Measurements from ENCODE around the gene ANKRD2.

Gene ANKRD2

DNA sequence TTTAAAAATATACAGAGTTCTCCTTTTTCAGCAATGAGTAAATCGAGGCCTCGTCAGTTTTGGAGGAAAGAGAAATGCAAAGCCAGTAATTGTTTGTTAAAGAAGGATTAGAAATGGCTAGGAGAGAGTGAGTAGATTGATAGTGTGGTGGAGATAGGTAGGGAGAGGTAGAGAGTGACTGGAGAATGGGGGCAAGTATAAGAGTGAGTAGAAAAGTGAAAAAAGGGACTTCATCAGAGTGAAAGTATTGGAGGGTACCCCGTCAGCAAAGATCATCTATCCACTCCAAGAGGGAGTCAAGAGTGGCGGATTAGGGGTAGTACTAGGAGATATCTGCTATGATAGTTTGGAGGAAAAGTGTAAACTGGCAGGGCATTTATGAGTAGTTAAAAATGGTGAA lies 9.2 kb upstream of the ANKRD2 start:
- Histone ChIP-seq H3K36me3 (ENCODE audit: control insufficient read depth, insufficient read depth, low read length) (0 out of 2 replicates have a peak, but pooled peaks cover 4% of the 10 kb centered on the region), H3K27me3 (ENCODE audit: control insufficient read depth, insufficient read depth, low read length) (no peaks in the 10 kb centered on the region), H3K4me1 (ENCODE audit: control insufficient read depth, insufficient read depth, low read length) (no peaks in the 10 kb centered on the region), H3K4me3 (ENCODE audit: low read depth, low read length) (no peak overlapping the region), H3K9ac (ENCODE audit: low read depth, low read length) (no peak overlapping the region), H3K9me3 (ENCODE audit: control insufficient read depth, insufficient read depth, low read length) (no peaks in the 10 kb centered on the region), H3K27ac (ENCODE audit: low read depth, low read length) (no peak overlapping the region)

DNA sequence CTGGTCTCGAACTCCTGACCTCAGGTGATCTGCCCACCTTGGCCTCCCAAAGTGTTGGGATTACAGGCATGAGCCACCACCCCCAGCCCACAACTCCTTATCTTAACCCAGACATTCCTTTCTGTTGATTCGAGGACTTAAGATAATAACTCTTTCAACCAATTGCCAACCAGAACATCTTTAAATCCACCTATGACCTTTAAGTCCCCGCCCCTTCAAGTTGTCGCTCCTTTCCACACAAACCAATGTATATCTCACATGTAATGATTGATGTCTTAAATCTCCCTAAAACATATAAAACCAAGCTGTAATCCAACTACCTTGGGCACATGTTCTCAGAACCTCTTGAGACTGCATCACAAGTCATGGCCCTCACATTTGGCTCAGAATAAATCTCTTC lies 7.8 kb upstream of the ANKRD2 start:
- Histone ChIP-seq H3K4me1 (ENCODE audit: control insufficient read depth, insufficient read depth, low read length) (no peaks in the 10 kb centered on the region), H3K9ac (ENCODE audit: low read depth, low read length) (no peak overlapping the region), H3K27ac (ENCODE audit: low read depth, low read length) (no peak overlapping the region), H3K4me3 (ENCODE audit: low read depth, low read length) (no peak overlapping the region), H3K27me3 (ENCODE audit: control insufficient read depth, insufficient read depth, low read length) (no peaks in the 10 kb centered on the region), H3K9me3 (ENCODE audit: control insufficient read depth, insufficient read depth, low read length) (no peaks in the 10 kb centered on the region), H3K36me3 (ENCODE audit: control insufficient read depth, insufficient read depth, low read length) (peaks cover 9% of the 10 kb centered on the region; the same call in 1 of the 2 replicates)

DNA sequence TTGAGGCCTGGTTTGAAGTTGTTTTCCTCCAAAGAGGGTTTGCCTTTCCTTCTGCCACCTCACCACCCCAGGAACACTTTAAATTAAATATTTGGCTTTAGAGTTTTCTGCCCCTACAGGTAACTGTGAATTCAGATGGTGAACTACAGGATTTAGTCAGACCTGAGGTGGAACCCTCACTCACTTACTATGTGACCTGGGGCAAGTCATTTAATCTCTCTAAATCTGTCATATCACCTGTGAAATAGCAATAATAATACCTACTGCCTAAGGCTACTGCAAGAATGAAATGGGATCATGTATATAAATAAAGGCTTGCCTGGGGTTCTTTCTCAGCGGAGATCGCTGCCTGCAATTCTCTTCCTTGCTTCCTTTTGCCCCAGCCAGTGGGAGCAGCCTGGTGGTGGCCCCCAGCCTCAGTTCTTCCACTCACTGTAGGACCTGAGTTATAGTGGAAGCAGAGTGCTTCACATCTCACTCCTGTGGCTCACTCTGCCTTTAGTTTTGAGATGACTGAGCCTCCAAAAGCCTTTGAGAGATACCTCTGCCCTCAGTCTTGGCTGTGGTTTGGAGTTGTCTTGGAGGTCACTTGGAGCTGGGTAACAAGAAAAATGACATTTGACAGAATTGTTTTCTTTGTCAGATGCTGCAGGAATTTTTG lies 6.1 kb upstream of the ANKRD2 start:
- Histone ChIP-seq H3K9ac (ENCODE audit: low read depth, low read length) (no peak overlapping the region), H3K4me1 (ENCODE audit: control insufficient read depth, insufficient read depth, low read length) (no peaks in the 10 kb centered on the region), H3K4me3 (ENCODE audit: low read depth, low read length) (no peak overlapping the region), H3K27me3 (ENCODE audit: control insufficient read depth, insufficient read depth, low read length) (no peaks in the 10 kb centered on the region), H3K9me3 (ENCODE audit: control insufficient read depth, insufficient read depth, low read length) (no peaks in the 10 kb centered on the region), H3K27ac (ENCODE audit: low read depth, low read length) (no peak overlapping the region), H3K36me3 (ENCODE audit: control insufficient read depth, insufficient read depth, low read length) (peaks cover 16% of the 10 kb centered on the region)

DNA sequence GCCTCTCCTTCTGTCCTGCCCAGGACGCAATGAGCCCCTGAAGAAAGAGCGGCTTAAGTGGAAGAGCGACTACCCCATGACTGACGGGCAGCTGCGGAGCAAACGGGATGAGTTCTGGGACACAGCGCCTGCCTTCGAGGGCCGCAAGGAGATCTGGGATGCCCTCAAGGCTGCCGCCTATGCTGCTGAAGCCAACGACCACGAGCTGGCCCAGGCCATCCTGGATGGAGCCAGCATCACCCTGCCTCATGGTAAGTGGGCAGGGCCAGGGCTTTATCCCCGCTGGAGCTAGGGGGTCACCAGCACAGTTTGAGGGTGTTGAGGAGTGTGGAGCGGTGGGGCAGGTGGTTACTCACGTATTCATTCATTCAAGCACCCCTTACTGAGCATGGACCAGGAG lies 4.7 kb upstream of the ANKRD2 start:
- Histone ChIP-seq H3K4me3 (ENCODE audit: low read depth, low read length) (no peak overlapping the region), H3K9me3 (ENCODE audit: control insufficient read depth, insufficient read depth, low read length) (no peaks in the 10 kb centered on the region), H3K27me3 (ENCODE audit: control insufficient read depth, insufficient read depth, low read length) (no peaks in the 10 kb centered on the region), H3K9ac (ENCODE audit: low read depth, low read length) (no peak overlapping the region), H3K27ac (ENCODE audit: low read depth, low read length) (no peak overlapping the region), H3K4me1 (ENCODE audit: control insufficient read depth, insufficient read depth, low read length) (no peaks in the 10 kb centered on the region), H3K36me3 (ENCODE audit: control insufficient read depth, insufficient read depth, low read length) (peaks cover 16% of the 10 kb centered on the region)

DNA sequence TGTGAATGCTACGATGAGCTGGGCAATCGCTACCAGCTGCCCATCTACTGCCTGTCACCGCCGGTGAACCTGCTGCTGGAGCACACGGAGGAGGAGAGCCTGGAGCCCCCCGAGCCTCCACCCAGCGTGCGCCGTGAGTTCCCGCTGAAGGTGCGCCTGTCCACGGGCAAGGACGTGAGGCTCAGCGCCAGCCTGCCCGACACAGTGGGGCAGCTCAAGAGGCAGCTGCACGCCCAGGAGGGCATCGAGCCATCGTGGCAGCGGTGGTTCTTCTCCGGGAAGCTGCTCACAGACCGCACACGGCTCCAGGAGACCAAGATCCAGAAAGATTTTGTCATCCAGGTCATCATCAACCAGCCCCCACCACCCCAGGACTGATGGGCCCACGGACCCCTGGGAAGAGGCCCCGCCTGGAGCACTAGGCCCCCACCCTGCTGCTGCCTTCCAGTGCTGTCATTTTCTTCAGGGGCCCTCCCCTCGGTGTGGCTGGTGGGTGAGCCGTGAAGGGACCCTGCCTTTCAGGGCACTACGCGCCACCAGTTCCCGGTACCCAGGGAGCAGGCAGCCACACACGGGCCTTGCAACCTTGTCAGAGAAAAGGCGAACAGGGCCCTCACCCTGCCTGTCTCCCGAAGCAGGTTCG lies 2.3 kb upstream of the ANKRD2 start:
- peaks cover 16% of the 10 kb centered on the region for H3K36me3 ChIP-seq (ENCODE audit: control insufficient read depth, insufficient read depth, low read length)
- no peak overlapping the region for H3K4me3 ChIP-seq (ENCODE audit: low read depth, low read length)
- H3K4me1 ChIP-seq (ENCODE audit: control insufficient read depth, insufficient read depth, low read length), result peaks cover 10% of the 10 kb centered on the region
- no peak overlapping the region for H3K27ac ChIP-seq (ENCODE audit: low read depth, low read length)
- H3K27me3 ChIP-seq (ENCODE audit: control insufficient read depth, insufficient read depth, low read length), result no peaks in the 10 kb centered on the region
- H3K9ac ChIP-seq (ENCODE audit: low read depth, low read length), result no peak overlapping the region
- no peaks in the 10 kb centered on the region for H3K9me3 ChIP-seq (ENCODE audit: control insufficient read depth, insufficient read depth, low read length)

DNA sequence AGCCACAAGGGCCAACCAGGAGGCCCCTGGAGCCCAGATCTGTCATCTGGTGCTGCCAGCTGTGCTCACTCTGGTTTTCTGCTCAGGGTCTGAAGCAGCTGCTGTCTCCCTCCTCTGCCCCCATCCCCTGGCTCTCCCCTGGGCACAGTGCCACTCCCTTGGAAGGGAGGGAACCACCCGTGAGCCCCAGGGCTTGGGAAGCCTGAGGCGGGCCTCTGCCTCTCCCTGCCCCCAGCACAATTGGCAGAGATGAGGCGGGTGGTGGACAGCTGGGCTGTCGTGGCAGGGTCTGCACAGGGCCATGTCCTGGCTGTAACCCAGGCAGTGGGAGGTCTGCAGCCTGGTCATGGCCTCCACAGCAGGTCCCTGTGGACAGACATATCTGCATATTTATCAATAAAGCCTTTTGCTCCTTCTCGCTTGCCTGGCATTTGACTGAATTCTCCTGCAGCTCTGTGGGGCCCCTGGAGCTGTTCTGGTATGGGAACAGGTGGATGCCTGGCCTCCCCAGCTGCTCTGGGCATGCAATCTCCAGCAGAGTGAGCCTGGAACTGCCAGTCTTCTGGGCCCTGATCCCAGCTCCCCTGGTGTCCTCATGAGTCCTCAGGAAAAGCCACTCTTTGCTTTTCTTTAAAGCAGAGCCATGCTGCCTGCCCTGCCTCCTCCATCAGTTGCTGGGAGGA lies 1.6 kb upstream of the ANKRD2 start:
- Histone ChIP-seq H3K27me3 (ENCODE audit: control insufficient read depth, insufficient read depth, low read length) (no peaks in the 10 kb centered on the region), H3K9me3 (ENCODE audit: control insufficient read depth, insufficient read depth, low read length) (no peaks in the 10 kb centered on the region), H3K9ac (ENCODE audit: low read depth, low read length) (no peak overlapping the region), H3K27ac (ENCODE audit: low read depth, low read length) (no peak overlapping the region), H3K4me1 (ENCODE audit: control insufficient read depth, insufficient read depth, low read length) (peaks cover 10% of the 10 kb centered on the region), H3K36me3 (ENCODE audit: control insufficient read depth, insufficient read depth, low read length) (peaks cover 16% of the 10 kb centered on the region), H3K4me3 (ENCODE audit: low read depth, low read length) (no peak overlapping the region)

DNA sequence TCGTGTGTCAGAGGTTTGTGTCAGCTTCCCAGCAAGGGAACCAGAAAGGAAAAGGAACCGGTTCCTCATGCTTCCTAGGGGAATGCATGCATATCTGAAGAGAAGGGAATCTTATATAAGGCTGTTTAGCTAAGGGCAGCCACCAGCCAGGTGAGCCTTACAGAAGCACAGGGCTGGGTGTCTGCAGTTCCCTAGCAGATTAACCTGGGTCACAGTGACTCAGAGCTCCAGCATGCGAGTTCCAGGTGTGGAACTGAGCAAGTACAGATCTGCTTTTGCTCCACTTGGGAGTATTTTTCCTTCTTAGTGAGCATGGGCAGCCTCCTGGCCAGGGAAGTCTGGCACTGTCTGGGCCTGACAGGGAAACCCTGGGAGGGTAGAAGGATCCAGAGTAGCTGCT lies 957 bp upstream of the ANKRD2 start:
- Histone ChIP-seq H3K9me3 (ENCODE audit: control insufficient read depth, insufficient read depth, low read length) (no peaks in the 10 kb centered on the region), H3K4me1 (ENCODE audit: control insufficient read depth, insufficient read depth, low read length) (peaks cover 10% of the 10 kb centered on the region), H3K36me3 (ENCODE audit: control insufficient read depth, insufficient read depth, low read length) (peaks cover 16% of the 10 kb centered on the region), H3K4me3 (ENCODE audit: low read depth, low read length) (no peak overlapping the region), H3K27me3 (ENCODE audit: control insufficient read depth, insufficient read depth, low read length) (no peaks in the 10 kb centered on the region), H3K9ac (ENCODE audit: low read depth, low read length) (no peak overlapping the region), H3K27ac (ENCODE audit: low read depth, low read length) (peak overlapping the region; percentile 50)

DNA sequence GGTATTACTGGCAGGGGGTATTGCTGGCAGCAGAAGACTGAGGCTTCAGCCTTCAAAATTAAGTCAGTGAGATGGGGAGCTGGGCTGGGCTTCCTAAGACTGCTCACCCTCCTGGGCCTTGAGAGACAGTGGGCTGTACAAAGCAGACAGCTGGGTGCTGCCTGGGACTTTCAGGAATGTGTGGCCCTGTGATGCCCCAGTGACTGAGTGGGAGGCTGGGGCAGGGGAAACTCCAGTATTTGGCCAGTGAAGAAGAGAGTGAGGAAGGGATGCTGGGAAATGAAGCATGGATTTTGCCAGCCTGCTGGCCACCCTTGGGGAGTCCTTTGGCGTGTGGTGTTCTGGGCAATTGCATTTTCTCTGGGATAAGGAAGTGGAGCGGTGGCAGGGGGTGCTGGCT lies 442 bp downstream of the ANKRD2 start:
- peaks cover 10% of the 10 kb centered on the region for H3K4me1 ChIP-seq (ENCODE audit: control insufficient read depth, insufficient read depth, low read length)
- no peaks in the 10 kb centered on the region for H3K9me3 ChIP-seq (ENCODE audit: control insufficient read depth, insufficient read depth, low read length)
- H3K27me3 ChIP-seq (ENCODE audit: control insufficient read depth, insufficient read depth, low read length), result no peaks in the 10 kb centered on the region
- no peak overlapping the region for H3K4me3 ChIP-seq (ENCODE audit: low read depth, low read length)
- H3K36me3 ChIP-seq (ENCODE audit: control insufficient read depth, insufficient read depth, low read length), result peaks cover 14% of the 10 kb centered on the region
- no peak overlapping the region for H3K9ac ChIP-seq (ENCODE audit: low read depth, low read length)
- no peak overlapping the region for H3K27ac ChIP-seq (ENCODE audit: low read depth, low read length)

DNA sequence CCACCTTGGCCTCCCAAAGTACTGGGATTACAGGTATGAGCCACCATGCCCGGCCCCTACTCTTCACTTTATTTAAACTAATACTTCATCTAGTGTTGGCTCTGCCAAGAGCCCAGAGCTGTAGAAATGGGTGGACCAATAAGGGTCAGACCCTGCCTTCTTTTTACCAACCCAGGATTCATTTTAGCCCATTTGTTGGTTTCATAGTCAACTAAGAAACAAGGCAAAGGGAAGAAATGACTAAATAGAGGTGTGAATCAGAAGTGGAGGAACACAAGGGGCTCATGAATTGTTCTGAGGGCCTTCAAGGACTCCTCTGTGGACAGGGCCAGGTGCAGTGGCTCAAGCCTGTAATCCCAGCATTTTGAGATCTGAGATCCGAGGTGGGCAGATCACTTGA lies 1.1 kb downstream of the ANKRD2 start:
- no peak overlapping the region for H3K27ac ChIP-seq (ENCODE audit: low read depth, low read length)

DNA sequence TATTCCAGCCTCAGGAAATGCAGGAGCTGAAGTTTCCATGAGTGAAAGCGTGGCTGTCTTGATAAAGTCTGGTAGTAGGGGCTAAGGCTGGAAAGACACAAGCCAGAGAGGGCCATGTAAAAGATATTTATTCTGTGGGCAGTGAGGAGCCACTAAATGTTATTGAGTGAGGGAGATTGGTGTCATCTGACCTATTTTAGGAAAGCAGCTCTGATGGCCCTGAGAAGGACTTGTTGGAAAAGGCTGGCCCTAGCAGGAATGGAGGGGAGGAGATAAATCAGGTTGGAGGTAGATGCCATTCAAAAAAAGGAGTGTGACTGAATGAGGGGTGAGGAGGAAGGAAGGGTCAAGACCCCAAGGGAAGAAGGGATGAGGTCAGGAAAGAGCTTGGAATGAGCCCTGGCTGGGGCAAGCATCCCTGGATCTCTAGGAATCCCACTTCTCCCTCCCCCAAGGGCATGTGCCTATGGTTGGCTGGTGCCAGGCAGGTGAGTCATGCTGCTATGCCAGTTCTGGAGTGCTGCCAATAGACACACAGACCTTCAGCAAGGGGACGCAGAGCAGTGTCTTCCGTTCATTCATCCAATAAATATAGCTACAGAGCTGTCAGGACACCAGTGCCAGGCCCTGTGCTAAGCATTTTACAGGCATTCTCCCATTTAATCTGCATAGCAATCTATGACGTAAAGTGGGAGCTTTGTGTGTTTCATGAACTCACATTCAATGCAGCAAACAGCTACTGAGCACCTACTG lies 2.0 kb downstream of the ANKRD2 start:
- H3K4me1 ChIP-seq (ENCODE audit: control insufficient read depth, insufficient read depth, low read length), result peaks cover 10% of the 10 kb centered on the region
- H3K4me3 ChIP-seq (ENCODE audit: low read depth, low read length), result no peak overlapping the region
- H3K9ac ChIP-seq (ENCODE audit: low read depth, low read length), result no peak overlapping the region
- H3K36me3 ChIP-seq (ENCODE audit: control insufficient read depth, insufficient read depth, low read length), result peaks cover 7% of the 10 kb centered on the region; the same call in 1 of the 2 replicates
- H3K27ac ChIP-seq (ENCODE audit: low read depth, low read length), result no peak overlapping the region
- H3K27me3 ChIP-seq (ENCODE audit: control insufficient read depth, insufficient read depth, low read length), result no peaks in the 10 kb centered on the region
- H3K9me3 ChIP-seq (ENCODE audit: control insufficient read depth, insufficient read depth, low read length), result no peaks in the 10 kb centered on the region

More for the DNA sequence above, 1.1 kb downstream of the ANKRD2 start:
- H3K36me3 ChIP-seq (ENCODE audit: control insufficient read depth, insufficient read depth, low read length), result peaks cover 12% of the 10 kb centered on the region
- H3K4me1 ChIP-seq (ENCODE audit: control insufficient read depth, insufficient read depth, low read length), result peaks cover 10% of the 10 kb centered on the region
- H3K27me3 ChIP-seq (ENCODE audit: control insufficient read depth, insufficient read depth, low read length), result no peaks in the 10 kb centered on the region
- H3K9me3 ChIP-seq (ENCODE audit: control insufficient read depth, insufficient read depth, low read length), result no peaks in the 10 kb centered on the region
- H3K4me3 ChIP-seq (ENCODE audit: low read depth, low read length), result no peak overlapping the region
- no peak overlapping the region for H3K9ac ChIP-seq (ENCODE audit: low read depth, low read length)

Measured in HUES48 (cell line).